Type B pancreatic cell (in vitro differentiated cells): ENCODE data around the gene GPC6. TPM values are rescaled to one million over a fixed set of nuclear protein-coding genes. Genes with fewer than 3 reads are reported as not detected.

Experiments
- DNase-seq: peaks from one replicate; pipeline ENCODE4 v3.0.0; 2021; ENCODE audit warnings: mixed read lengths; ENCODE audit not compliant: unreplicated experiment; ENCODE audit errors: extremely low spot score
- H3K27ac Mint-ChIP-seq: 2 replicates; pipeline ENCODE4 v1.8.0; 2021; ENCODE audit warnings: mild to moderate bottlenecking, mixed read lengths
- H3K27me3 Mint-ChIP-seq: 2 replicates; pipeline ENCODE4 v1.8.0; 2021; ENCODE audit warnings: mixed read lengths
- H3K36me3 Mint-ChIP-seq: 2 replicates; pipeline ENCODE4 v1.8.0; 2021; ENCODE audit warnings: mixed read lengths
- H3K4me1 Mint-ChIP-seq: one replicate; pipeline ENCODE4 v1.8.0; 2021; ENCODE audit warnings: mixed read lengths; ENCODE audit not compliant: unreplicated experiment
- H3K4me3 Mint-ChIP-seq: 2 replicates; pipeline ENCODE4 v1.8.0; 2021; ENCODE audit warnings: mild to moderate bottlenecking, mixed read lengths
- H3K9me3 Mint-ChIP-seq: 2 replicates; pipeline ENCODE4 v1.8.0; 2021; ENCODE audit warnings: mixed read lengths
- total RNA-seq: library from RNA; stranded (reverse); gene quantifications from 2 replicates; pipeline ENCODE4 v1.2.1, GENCODE V29; 2021; ENCODE audit warnings: low replicate concordance
- TF ChIP-seq, protein P1 (sequence below): fragments of 200-600 bp; sonication (generic); conservative IDR thresholded peaks from 2 replicates; pipeline ENCODE4 v1.5.0; 2021; ENCODE audit warnings: antibody characterized with exemption, mild to moderate bottlenecking

Gene GPC6
- total RNA-seq, 1 donor from 2014 or later: 30.5 TPM

DNA sequence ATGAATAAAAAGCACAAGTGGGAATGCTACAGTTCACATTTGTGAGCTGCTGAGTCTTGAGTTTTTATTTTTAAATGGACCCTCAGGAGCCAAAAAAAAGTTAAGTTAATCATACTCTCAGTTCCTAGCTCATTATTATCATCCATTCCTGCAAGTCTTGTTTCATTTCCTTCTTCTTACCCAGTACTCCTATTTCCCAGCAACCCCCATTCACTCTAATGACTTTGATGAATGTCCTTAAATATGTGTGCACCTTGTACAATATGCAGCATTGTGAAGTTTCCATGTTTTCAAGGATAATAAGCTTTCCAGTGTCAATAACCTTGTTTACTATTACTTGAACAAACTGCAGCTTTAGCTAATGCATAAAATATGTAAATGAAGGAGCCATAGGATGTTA is 886.6 kb downstream of the GPC6 start:
- Mint-ChIP-seq H3K36me3 (no peaks in the 10 kb centered on the region), H3K9me3 (no peaks in the 10 kb centered on the region), H3K4me3 (no peak overlapping the region), H3K27me3 (no peaks in the 10 kb centered on the region), H3K27ac (no peak overlapping the region), H3K4me1 (peaks cover 14% of the 10 kb centered on the region)
- DNase-seq: no peak
- TF ChIP-seq, protein P1, sequence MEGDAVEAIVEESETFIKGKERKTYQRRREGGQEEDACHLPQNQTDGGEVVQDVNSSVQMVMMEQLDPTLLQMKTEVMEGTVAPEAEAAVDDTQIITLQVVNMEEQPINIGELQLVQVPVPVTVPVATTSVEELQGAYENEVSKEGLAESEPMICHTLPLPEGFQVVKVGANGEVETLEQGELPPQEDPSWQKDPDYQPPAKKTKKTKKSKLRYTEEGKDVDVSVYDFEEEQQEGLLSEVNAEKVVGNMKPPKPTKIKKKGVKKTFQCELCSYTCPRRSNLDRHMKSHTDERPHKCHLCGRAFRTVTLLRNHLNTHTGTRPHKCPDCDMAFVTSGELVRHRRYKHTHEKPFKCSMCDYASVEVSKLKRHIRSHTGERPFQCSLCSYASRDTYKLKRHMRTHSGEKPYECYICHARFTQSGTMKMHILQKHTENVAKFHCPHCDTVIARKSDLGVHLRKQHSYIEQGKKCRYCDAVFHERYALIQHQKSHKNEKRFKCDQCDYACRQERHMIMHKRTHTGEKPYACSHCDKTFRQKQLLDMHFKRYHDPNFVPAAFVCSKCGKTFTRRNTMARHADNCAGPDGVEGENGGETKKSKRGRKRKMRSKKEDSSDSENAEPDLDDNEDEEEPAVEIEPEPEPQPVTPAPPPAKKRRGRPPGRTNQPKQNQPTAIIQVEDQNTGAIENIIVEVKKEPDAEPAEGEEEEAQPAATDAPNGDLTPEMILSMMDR: no peak

DNA sequence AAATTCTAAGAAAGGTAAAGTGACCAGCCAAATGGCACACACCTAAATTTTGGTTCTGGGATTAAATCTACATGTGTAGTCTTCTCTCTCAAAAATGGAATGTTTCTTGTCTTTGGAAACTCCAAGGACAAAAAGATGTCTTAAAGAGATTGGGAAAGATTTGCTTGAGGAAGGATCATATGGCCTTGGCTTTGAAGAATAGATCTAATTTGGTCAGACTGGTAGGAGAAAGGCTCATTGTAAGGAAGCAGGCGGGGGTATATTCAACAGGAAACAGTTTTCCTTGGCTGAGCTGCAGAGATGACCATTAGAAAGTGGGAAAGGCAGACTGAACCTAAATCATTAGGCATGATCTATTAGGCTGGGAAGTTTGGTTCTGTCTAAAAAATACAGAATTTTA is 887.6 kb downstream of the GPC6 start:
- no peaks in the 10 kb centered on the region for H3K36me3 Mint-ChIP-seq
- no peak overlapping the region for H3K4me3 Mint-ChIP-seq
- no peak for DNase-seq
- H3K27ac Mint-ChIP-seq: no peak overlapping the region
- TF ChIP-seq, protein P1: no peak
- peaks cover 14% of the 10 kb centered on the region for H3K4me1 Mint-ChIP-seq
- H3K9me3 Mint-ChIP-seq: no peaks in the 10 kb centered on the region
- H3K27me3 Mint-ChIP-seq: no peaks in the 10 kb centered on the region

DNA sequence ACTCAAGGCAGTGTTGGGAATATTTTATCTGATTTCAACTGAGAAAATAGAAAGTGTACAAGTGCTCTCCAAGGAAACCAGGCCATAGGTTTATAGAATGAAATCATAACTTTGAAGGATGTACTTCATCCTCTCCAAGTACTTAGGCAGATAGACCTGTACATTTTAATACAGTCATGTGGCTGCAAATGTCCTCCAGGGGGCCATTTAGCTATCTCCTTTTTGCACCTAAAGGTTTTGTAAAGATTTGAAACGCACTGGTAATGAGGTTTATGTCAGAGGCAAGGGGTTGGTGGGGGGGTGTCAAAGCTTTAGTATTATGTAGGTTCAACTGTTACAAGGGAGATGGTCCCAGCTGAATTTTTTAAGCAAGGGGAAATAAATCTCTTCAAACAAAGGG is 888.4 kb downstream of the GPC6 start:
- Mint-ChIP-seq H3K4me3 (no peak overlapping the region), H3K4me1 (peaks cover 18% of the 10 kb centered on the region), H3K27ac (no peak overlapping the region), H3K36me3 (no peaks in the 10 kb centered on the region), H3K27me3 (no peaks in the 10 kb centered on the region), H3K9me3 (no peaks in the 10 kb centered on the region)
- no peak for DNase-seq
- TF ChIP-seq, protein P1: peak; percentile 43

DNA sequence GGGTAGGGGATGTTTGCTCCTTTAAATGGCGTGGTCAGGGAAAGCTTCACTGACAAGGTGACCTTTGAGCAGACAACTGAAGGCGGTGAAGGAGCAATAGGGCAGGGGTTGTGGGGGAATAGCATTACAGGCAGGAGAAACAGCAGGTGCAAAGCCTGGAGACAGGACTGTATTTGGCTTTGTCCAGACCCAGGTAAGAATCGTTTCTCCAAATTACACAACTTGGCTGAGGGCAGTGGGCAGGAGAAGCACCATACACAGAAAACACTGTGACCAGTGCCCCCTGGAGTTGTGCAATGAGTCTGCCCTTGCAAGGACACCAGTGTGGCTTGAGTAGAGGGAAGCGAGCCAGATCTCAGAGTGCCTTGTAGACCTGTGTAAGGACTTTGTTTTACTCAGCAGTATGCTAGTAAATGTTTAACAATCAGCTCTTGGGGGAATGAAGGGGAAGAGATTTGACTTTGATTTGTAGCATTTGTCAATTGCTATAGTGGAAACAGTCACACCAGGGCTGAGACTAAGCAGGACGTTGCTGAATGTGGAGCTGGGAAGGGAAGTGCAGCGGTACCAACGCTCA is 892.8 kb downstream of the GPC6 start:
- DNase-seq: no peak
- Mint-ChIP-seq H3K9me3 (no peaks in the 10 kb centered on the region), H3K4me1 (peaks cover 26% of the 10 kb centered on the region), H3K36me3 (no peaks in the 10 kb centered on the region), H3K27ac (no peak overlapping the region), H3K27me3 (no peaks in the 10 kb centered on the region), H3K4me3 (peak overlapping the region; percentile 13)
- TF ChIP-seq, protein P1: peak; percentile 38

DNA sequence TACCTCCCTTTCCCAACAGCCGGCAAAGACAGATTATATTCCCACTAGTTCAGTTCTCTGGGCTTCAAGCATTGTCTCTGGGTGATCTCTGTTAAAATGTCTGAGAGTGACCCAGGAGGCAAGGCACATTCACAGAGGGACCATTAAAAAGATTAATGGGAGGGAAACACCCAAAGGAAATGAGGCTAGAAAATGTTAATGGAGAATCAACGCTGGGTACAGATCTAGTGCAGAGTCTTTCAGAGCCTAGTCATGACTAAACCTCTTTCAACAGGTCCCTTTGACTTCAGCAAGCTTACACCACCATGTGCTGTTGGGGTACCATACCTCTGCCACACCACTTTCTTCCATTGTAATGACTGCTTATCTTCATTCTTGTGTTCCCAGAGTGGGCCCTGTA is 894.3 kb downstream of the GPC6 start:
- H3K4me3 Mint-ChIP-seq: no peak overlapping the region
- no peaks in the 10 kb centered on the region for H3K36me3 Mint-ChIP-seq
- H3K4me1 Mint-ChIP-seq: peaks cover 25% of the 10 kb centered on the region
- no peak for DNase-seq
- H3K9me3 Mint-ChIP-seq: no peaks in the 10 kb centered on the region
- H3K27ac Mint-ChIP-seq: no peak overlapping the region
- TF ChIP-seq, protein P1: no peak
- no peaks in the 10 kb centered on the region for H3K27me3 Mint-ChIP-seq

DNA sequence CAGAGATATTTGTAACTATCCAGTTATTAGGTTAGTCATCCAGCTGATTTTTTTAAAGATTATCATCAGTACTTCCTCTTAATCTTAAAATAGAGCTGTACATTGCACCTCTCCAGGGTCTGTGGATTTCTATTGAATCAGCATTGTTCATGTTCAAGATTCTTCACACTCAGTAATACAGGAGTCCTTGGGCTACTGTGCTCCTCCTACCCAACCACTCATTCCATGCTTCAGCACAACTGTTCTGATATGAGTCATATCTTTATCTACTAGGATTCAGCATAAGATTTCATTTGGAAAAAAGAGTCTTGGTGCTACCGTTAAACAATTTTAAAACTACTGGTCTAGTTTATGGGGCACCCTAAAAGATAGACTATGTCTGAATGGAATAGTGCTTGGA is 895.1 kb downstream of the GPC6 start:
- H3K27me3 Mint-ChIP-seq: no peaks in the 10 kb centered on the region
- H3K4me3 Mint-ChIP-seq: no peak overlapping the region
- no peak overlapping the region for H3K27ac Mint-ChIP-seq
- peaks cover 25% of the 10 kb centered on the region for H3K4me1 Mint-ChIP-seq
- no peaks in the 10 kb centered on the region for H3K36me3 Mint-ChIP-seq
- no peaks in the 10 kb centered on the region for H3K9me3 Mint-ChIP-seq
- no peak for DNase-seq
- TF ChIP-seq, protein P1: no peak
